A549 (cell line): ENCODE results near the gene GLOD4. TPM values are rescaled to one million over a fixed set of nuclear protein-coding genes. Genes with fewer than 3 reads are reported as not detected.

Experiments used
- ATAC-seq, 2 experiments: fragments of 200-7000 bp in 1 of 2; fragments of >200 bp in 1 of 2; cut with Nextera tagmentation in 1 of 2; cut with Tn5 transposase in 1 of 2; 3 replicates each; pipeline versions ENCODE4 v1.8.0 to v1.9.1; 2018 to 2020; ENCODE audit warnings: mild to moderate bottlenecking in 1 of 2, moderate library complexity in 1 of 2
- CTCF ChIA-PET: fragments of 300-600 bp; sonication (Branson Sonifier 250); formaldehyde crosslinking; extraction: SDS; loops from one replicate; lab custom pipeline; 2021; ENCODE audit warnings: antibody characterized with exemption, inconsistent platforms; lab: Yijun Ruan, JAX
- POLR2A ChIA-PET: fragments of 350-600 bp; formaldehyde crosslinking; extraction: SDS; loops from one replicate; lab custom pipeline; 2021; ENCODE audit warnings: antibody characterized with exemption, inconsistent platforms; lab: Yijun Ruan, JAX
- DNase-seq, 2 experiments: peaks; one replicate each; pipeline versions ENCODE4 v3.0.0 to v3.0.0-alpha.2; 2011 to 2016; ENCODE audit warnings: low read depth in 1 of 2, low spot score in 1 of 2
- FAIRE-seq: peaks from 2 replicates; lab custom pipeline; 2011; peaks lifted over from hg19 to GRCh38; lab: Jason Lieb, UNC
- H3K27ac ChIP-seq, 2 experiments: fragments of >200 bp; sonication (Bioruptor Twin); formaldehyde crosslinking; 3 replicates each; pipeline ENCODE4 v1.5.1; 2016 to 2017
- H3K4me1 ChIP-seq: fragments of >200 bp; sonication (Bioruptor Twin); formaldehyde crosslinking; 3 replicates; pipeline ENCODE4 v1.6.1; 2016
- H3K4me2 ChIP-seq: fragments of >200 bp; sonication (Bioruptor Twin); formaldehyde crosslinking; 3 replicates; pipeline ENCODE4 v1.6.1; 2016
- H3K4me3 ChIP-seq: fragments of >200 bp; sonication (Bioruptor Twin); formaldehyde crosslinking; 3 replicates; pipeline ENCODE4 v1.5.1; 2016
- H3K9me3 ChIP-seq: fragments of >200 bp; sonication (Bioruptor Twin); formaldehyde crosslinking; 3 replicates; pipeline ENCODE4 v1.6.1; 2016
- CTCF ChIP-seq: fragments of >200 bp; sonication (Bioruptor Twin); formaldehyde crosslinking; IDR thresholded peaks from 3 replicates; pipeline ENCODE4 v1.5.1; 2016
- E2F6 ChIP-seq: IDR thresholded peaks from 2 replicates; pipeline ENCODE4 v1.6.1; 2012; ENCODE audit warnings: low read depth, borderline replicate concordance
- EP300 ChIP-seq, 2 experiments: fragments of >200 bp; sonication (Bioruptor Twin); formaldehyde crosslinking; IDR thresholded peaks; 2 replicates in 1 of 2; 3 replicates in 1 of 2; pipeline ENCODE4 v1.6.1; 2016 to 2017
- ESRRA ChIP-seq: fragments of 150-350 bp; IDR thresholded peaks from 2 replicates; pipeline ENCODE4 v1.6.1; 2014; ENCODE audit warnings: mild to moderate bottlenecking, low read length, borderline replicate concordance
- FOSB ChIP-seq: fragments of 250-450 bp; sonication (Bioruptor Pico); IDR thresholded peaks from 2 replicates; pipeline ENCODE4 v1.5.0; 2020; ENCODE audit warnings: mild to moderate bottlenecking, moderate library complexity
- FOSL2 ChIP-seq, 2 experiments: fragments of 450-650 bp in 1 of 2; fragments of >200 bp in 1 of 2; sonication (Bioruptor Twin) in 1 of 2; formaldehyde crosslinking; IDR thresholded peaks; 2 replicates each; pipeline versions ENCODE4 v1.5.0 to v1.6.1; 2016 to 2020; ENCODE audit warnings: mild to moderate bottlenecking in 1 of 2, moderate library complexity in 1 of 2
- HES2 ChIP-seq: fragments of >200 bp; sonication (Bioruptor Twin); formaldehyde crosslinking; IDR thresholded peaks from 2 replicates; pipeline ENCODE4 v1.6.1; 2016
- HOXB5 ChIP-seq: fragments of 250-450 bp; sonication (Bioruptor Pico); IDR thresholded peaks from 2 replicates; pipeline ENCODE4 v1.5.0; 2020; ENCODE audit warnings: mild to moderate bottlenecking, moderate library complexity
- JUN ChIP-seq, 2 experiments: fragments of >200 bp; sonication (Bioruptor Twin); formaldehyde crosslinking; IDR thresholded peaks; 2 replicates in 1 of 2; 3 replicates in 1 of 2; pipeline ENCODE4 v1.6.1; 2016 to 2017
- JUNB ChIP-seq: fragments of >200 bp; sonication (Bioruptor Twin); formaldehyde crosslinking; IDR thresholded peaks from 2 replicates; pipeline ENCODE4 v1.6.1; 2016
- KDM1A ChIP-seq: fragments of 200-600 bp; sonication (generic); IDR thresholded peaks from 2 replicates; pipeline ENCODE4 v1.6.1; 2016; ENCODE audit warnings: low read depth, mild to moderate bottlenecking
- KDM5A ChIP-seq: fragments of 200-600 bp; sonication (generic); IDR thresholded peaks from 2 replicates; pipeline ENCODE4 v1.6.1; 2016; ENCODE audit warnings: antibody characterized with exemption, mild to moderate bottlenecking
- MAFK ChIP-seq: fragments of 450-650 bp; IDR thresholded peaks from 2 replicates; pipeline ENCODE4 v1.6.1; 2014; ENCODE audit not compliant: partially characterized antibody
- MAX ChIP-seq: IDR thresholded peaks from 2 replicates; pipeline ENCODE4 v1.6.1; 2012
- MYC ChIP-seq: IDR thresholded peaks from 2 replicates; pipeline ENCODE4 v1.6.1; 2012; ENCODE audit warnings: mild to moderate bottlenecking, inconsistent platforms, low read length, improper control_type of control experiment, borderline replicate concordance
- NFE2L2 ChIP-seq: fragments of 150-350 bp; conservative IDR thresholded peaks from 2 replicates; pipeline ENCODE4 v1.6.1; 2014; ENCODE audit warnings: low read length
- PBX3 ChIP-seq: IDR thresholded peaks from 2 replicates; pipeline ENCODE4 v1.6.1; 2012
- PHF8 ChIP-seq: fragments of 200-600 bp; sonication (generic); IDR thresholded peaks from 2 replicates; pipeline ENCODE4 v1.6.1; 2016; ENCODE audit warnings: low read depth, mild to moderate bottlenecking, antibody characterized with exemption, moderate library complexity, borderline replicate concordance
- POLR2A ChIP-seq: IDR thresholded peaks from 2 replicates; pipeline ENCODE4 v1.6.1; 2012; ENCODE audit warnings: mild to moderate bottlenecking, low read length
- RCOR1 ChIP-seq: fragments of 150-350 bp; IDR thresholded peaks from 2 replicates; pipeline ENCODE4 v1.6.1; 2014; ENCODE audit warnings: antibody characterized with exemption, low read length, low read depth
- RFX5 ChIP-seq: fragments of 450-650 bp; IDR thresholded peaks from 2 replicates; pipeline ENCODE4 v1.7.1; 2014; ENCODE audit warnings: antibody characterized with exemption, mild to moderate bottlenecking, moderate library complexity
- SMC3 ChIP-seq: fragments of >200 bp; sonication (Bioruptor Twin); formaldehyde crosslinking; IDR thresholded peaks from 3 replicates; pipeline ENCODE4 v1.6.1; 2018; ENCODE audit warnings: inconsistent platforms
- USF2 ChIP-seq: fragments of 450-650 bp; IDR thresholded peaks from 2 replicates; pipeline ENCODE4 v1.6.1; 2014; ENCODE audit warnings: antibody characterized with exemption
- WGBS: methylation state at CpG from one replicate; pipeline ENCODE4 v1.1.6; 2017; ENCODE audit errors: missing lambda C conversion rate; 5-methylcytosine and 5-hydroxymethylcytosine counted together
- polyA plus RNA-seq, 4 experiments: library from polyadenylated mRNA; depleted of rRNA in 3 of 4; stranded (reverse); fragments of >200 nt; fragmentation: RNase III in 1 of 4; extraction: RNeasy Plus Mini Kit Qiagen cat#74134 plus additional on column Dnase treatment in 1 of 4; gene quantifications; 2 replicates in 3 of 4; 3 replicates in 1 of 4; pipeline ENCODE4 v1.2.3, GENCODE V29; 2011 to 2017
- TF ChIP-seq, protein P1 (sequence below): fragments of >200 bp; sonication (Bioruptor Twin); formaldehyde crosslinking; IDR thresholded peaks from 3 replicates; pipeline ENCODE4 v1.6.1; 2016

The GLOD4 gene
- polyA plus RNA-seq, 2 of the 4 experiments (the other 2 are of a cell fraction), result 133 to 141 TPM

- CTCF ChIA-PET, result interaction anchor here (0.7 to 1.4 kb wide), 3 partner anchors 11 to 37 kb away, joined by 3 to 4 read pairs (median 3); no protein-coding TSS in a partner anchor
- POLR2A ChIA-PET, result interaction anchor here (0.6 kb wide), 1 partner anchor 19 kb away, joined by 4 read pairs; the partner anchor contains the start of gene GEMIN4
- peak overlapping the region; percentile 80 for H3K4me3 ChIP-seq
- TF ChIP-seq MAX (peak; percentile 39; the same call in 1 of the 2 replicates), RFX5 (no peak), EP300 (IDR thresholded peaks at IDR 0.05) (no peak), E2F6 (peak; percentile 33; the same call in 1 of the 2 replicates), MAFK (peak; percentile 72), HES2 (no peak), FOSB (CRISPR knock-in tag) (no peak), JUNB (no peak), PHF8 (0 out of 2 replicates have a peak, but pooled peaks have one; percentile 4), USF2 (0 out of 2 replicates have a peak, but pooled peaks have one; percentile 9), ESRRA (no peak)
- DNase-seq, result peak in 1 of 2 experiments; percentile 51
- H3K4me2 ChIP-seq, result peak overlapping the region; percentile 96
- 12% methylated on average over 34 of the region's 57 CpGs for WGBS
- no peak for FAIRE-seq
- no peaks in the 10 kb centered on the region for H3K9me3 ChIP-seq
- peak; percentile 67 to 75 for ATAC-seq
- peak overlapping the region; percentile 89 to 96 for H3K27ac ChIP-seq
- peaks cover 14% of the 10 kb centered on the region for H3K4me1 ChIP-seq
These were observed 49.0 kb downstream of the GLOD4 start for GRCh38 chr17:732902-733720.

GRCh38 chr17:732067-732901 lies 49.8 kb downstream of the GLOD4 start, which contains the start of gene TLCD3A:
Gene TLCD3A (plus strand): TSS chr17:732596. CDS start chr17:732648, 52 bp downstream.
- CTCF ChIA-PET, result interaction anchor here (0.7 to 1.4 kb wide), 2 partner anchors 10 to 36 kb away, joined by 3 read pairs; no protein-coding TSS in a partner anchor
- peak within 1 kb of the TSS; percentile 96 for H3K4me2 ChIP-seq
- DNase-seq (peak; percentile 61 to 82), ATAC-seq (peak; percentile 72 to 80), FAIRE-seq (no peak)
- peak within 1 kb of the TSS; percentile 80 for H3K4me3 ChIP-seq
- WGBS, result 4% methylated on average over 9 of the region's 126 CpGs
- H3K9me3 ChIP-seq, result no peaks in the 10 kb centered on the region
- H3K27ac ChIP-seq, result peak within 1 kb of the TSS; percentile 89 to 96
- POLR2A ChIA-PET, result no interaction called here
- H3K4me1 ChIP-seq, result peaks cover 14% of the 10 kb centered on the region
- TF ChIP-seq MYC (peak; percentile 18; the same call in 1 of the 2 replicates), KDM5A (no peak), HOXB5 (CRISPR knock-in tag) (0 out of 2 replicates have a peak, but pooled peaks have one; percentile 63), PBX3 (0 out of 2 replicates have a peak, but pooled peaks have one; percentile 23), MAX (peak; percentile 5), SMC3 (no peak), FOSL2 (IDR thresholded peaks at IDR 0.05) (no peak), FOSL2 (CRISPR knock-in tag; IDR thresholded peaks at IDR 0.05) (no peak), KDM1A (no peak), JUN (IDR thresholded peaks at IDR 0.05) (peak in 1 of 2 experiments; percentile 71; a peak in 2 of 5 replicates), RCOR1 (no peak), NFE2L2 (no peak), PHF8 (peak; percentile 78; the same call in 1 of the 2 replicates), CTCF (no peak; the same call in 2 of the 3 replicates), POLR2A (peak; percentile 56)
- TF ChIP-seq, protein P1, sequence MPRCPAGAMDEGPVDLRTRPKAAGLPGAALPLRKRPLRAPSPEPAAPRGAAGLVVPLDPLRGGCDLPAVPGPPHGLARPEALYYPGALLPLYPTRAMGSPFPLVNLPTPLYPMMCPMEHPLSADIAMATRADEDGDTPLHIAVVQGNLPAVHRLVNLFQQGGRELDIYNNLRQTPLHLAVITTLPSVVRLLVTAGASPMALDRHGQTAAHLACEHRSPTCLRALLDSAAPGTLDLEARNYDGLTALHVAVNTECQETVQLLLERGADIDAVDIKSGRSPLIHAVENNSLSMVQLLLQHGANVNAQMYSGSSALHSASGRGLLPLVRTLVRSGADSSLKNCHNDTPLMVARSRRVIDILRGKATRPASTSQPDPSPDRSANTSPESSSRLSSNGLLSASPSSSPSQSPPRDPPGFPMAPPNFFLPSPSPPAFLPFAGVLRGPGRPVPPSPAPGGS, result peak; percentile 64; the same call in 1 of the 3 replicates
